Kidney capillary endothelial cell (primary cell): ENCODE results near the gene ZFHX3.

Experiments used
- DNase-seq: peaks from one replicate; pipeline ENCODE4 v3.0.0-alpha.2; 2018; ENCODE audit warnings: low spot score

Gene ZFHX3

GRCh38 chr16:72875291-72876031, 172.5 kb downstream of the ZFHX3 start:
- no peak for DNase-seq

DNA sequence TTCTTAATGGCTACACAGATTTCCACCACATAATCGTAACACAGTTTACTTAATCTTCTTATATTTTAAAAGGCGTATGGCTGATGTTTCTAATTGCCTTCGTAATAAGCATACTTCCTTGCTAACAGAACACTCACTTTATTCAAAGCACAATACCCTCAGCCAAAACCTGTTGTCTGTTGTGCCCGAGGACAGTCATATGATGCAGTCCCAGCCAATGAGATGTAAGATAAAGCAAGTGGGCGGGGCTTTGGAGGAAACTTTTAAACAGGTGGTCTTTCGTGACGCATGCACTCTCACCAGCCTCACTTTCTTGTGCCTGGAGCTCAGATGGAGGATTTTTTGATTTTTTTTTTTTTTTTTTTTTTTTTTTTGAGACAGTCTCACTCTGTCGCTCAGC, 174.1 kb downstream of the ZFHX3 start:
- DNase-seq, result no peak

DNA sequence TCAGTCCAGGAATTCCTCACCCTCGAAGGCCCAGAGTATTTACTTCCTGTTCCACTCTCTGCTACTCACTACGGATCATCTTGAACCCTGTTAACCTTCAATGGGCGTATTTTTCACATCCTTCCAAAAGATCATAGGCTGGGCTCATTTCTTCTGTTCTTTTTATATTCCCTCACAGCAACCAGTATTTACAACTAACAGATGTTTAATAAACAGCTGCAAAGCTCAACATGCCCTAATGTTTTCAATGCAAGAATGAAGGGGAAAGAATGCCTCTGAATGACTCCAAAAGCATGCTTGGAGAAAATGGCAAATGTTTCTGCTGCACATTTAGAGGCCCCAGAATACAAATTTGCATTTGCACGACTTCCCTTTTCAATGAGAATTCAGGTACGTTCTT, 174.9 kb downstream of the ZFHX3 start:
- DNase-seq, result no peak

DNA sequence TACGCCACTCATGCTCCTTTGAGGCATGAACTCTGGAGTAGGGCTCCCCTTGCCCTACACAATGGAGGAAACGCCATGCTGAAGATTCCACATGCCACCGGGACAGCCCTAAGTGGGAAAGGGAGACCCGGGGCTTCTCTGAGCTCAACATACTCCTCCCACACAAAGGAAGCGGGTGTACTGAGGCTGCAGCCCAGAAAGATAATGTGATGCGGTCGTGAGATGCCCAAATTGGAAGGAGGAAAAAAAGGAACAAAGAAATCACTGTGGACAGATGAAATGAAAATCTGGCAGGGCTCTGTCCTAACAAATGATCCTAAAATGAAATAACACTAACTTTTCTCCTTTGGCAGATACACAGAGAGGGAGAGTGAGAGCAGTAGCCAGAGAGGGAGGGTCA, 182.1 kb downstream of the ZFHX3 start:
- DNase-seq, result no peak

DNA sequence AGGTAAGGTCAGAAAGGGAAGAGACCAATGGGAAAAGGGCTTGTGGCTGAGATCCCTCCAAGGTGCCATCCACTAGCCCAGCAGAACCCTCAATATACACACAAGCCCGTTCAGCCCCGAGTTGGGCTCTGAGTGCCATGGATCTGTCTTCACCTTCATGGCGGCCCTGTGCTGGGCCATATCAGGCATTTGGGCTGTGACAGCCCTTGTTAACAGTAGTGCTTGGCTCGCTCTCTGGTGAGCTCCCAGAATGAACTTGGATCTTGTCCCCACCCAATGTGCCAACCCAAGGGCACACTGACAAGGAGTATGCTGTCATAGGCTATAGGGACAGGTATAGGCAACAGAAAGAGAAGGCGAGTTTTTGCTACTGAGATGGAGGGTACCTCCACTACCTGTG, 182.7 kb downstream of the ZFHX3 start:
- no peak for DNase-seq

DNA sequence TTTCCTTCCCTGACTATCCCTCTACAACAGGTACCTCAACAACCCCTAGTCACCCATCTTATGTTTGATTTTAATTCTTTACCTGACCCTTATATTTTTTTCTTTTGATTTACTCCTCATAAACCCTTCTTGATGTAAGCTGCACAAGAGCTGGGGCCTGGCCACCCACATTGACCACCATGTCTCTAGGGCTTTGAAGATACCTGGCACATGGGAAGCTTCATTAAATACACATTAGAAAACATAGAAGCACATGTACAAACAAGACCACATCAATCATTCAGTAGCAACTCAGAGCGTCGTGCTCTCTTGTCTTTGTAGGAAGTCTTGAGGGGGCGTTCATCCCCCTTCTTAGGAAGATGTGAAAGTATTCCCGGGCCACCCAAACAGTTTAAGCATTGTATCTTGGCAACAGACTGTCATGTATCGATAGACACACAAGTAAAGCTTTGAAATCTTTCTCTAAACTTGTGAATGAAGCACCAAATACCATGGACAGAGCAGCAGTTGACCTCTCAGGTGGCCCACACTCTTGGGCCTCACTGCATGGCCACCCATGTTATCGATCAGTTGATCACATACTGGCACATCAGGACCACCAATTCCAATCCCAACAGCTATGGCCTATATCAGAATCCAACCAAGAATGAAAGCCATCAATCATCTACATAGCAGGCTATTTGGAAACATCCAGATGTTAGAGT, 183.6 kb downstream of the ZFHX3 start:
- no peak for DNase-seq

GRCh38 chr16:72862090-72862489, 185.8 kb downstream of the ZFHX3 start:
- DNase-seq, result no peak

GRCh38 chr16:72860726-72861562, 187.0 kb downstream of the ZFHX3 start:
- DNase-seq, result no peak

GRCh38 chr16:72859581-72859980, 188.3 kb downstream of the ZFHX3 start:
- DNase-seq, result no peak

GRCh38 chr16:72858665-72859493, 189.0 kb downstream of the ZFHX3 start:
- DNase-seq, result no peak

DNA sequence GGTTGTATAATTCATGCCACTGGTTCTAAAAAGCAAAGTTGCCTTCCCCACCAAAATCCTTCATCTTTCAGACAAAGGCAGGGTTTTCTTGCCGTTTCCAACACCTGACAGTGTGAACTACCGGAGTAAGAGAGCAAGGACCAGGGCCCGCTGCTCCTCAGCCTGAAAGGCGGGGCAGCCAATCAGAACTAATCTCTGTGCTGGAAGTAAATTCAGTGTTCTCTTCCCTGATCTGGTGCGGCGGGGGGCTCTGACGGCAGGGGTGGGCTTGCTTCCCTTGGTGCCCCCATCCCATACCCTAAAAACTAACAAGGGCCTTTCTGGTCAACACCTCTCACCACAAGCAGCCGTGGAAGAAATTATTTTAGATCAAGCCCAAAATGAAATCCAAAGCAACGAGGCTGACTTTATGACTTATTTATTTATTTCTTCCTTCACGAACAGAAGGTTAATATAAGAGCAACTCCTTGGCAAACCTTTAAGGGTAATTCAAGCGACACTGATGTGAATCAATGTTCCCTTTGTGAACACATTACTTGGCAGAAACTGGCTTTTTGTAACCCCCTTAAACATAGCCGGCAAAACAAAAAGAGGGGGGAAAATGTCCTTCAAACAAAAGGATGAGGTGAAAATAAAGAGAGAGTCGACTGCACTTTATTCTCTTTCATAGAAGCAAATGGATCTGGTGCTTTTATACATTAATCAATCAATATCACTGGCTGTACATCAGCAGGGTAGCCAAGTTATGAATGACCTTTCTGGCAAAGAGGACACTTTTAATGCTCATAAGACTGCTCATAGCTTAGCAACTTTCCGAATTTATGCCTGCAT, 189.9 kb downstream of the ZFHX3 start:
- DNase-seq, result no peak

GRCh38 chr16:72856797-72857196, 191.1 kb downstream of the ZFHX3 start:
- DNase-seq, result no peak

GRCh38 chr16:72854267-72854959, 193.5 kb downstream of the ZFHX3 start:
- no peak for DNase-seq

DNA sequence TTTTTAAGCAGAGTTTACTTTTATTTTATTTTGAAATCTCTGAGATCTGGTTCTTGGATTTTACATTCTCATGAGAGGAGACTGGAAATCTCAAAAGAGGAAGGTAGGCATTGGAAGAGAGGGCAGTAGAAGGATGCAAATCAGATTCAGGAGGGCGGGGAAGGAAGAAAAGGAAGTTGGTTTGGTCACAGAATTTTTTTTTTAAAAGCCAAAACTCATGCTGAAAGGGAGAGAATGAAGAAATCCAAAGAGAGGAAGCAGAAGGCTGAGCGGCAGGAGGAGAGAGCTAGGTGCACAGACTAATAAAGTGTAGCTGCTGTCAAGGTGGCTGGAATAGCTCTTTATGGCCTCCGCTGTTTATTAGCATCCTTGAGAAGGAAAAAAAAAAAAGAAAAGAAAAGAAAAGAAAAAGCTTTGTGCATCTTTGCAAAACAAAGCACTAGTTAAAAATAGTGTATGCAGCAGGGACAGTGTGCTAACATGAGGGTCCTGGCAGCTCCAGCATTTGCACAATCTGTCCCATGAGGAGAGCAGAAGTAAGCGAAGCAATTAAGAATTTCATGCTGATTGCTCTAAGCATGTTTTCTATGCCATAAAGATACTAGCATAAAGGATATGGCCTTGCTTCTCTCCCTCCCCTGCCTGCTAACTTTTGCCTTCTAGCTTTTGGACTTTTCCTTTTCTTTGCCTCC, 194.2 kb downstream of the ZFHX3 start:
- no peak for DNase-seq

- no peak for DNase-seq
Observed at GRCh38 chr16:72852421-72852820, 195.5 kb downstream of the ZFHX3 start.

DNA sequence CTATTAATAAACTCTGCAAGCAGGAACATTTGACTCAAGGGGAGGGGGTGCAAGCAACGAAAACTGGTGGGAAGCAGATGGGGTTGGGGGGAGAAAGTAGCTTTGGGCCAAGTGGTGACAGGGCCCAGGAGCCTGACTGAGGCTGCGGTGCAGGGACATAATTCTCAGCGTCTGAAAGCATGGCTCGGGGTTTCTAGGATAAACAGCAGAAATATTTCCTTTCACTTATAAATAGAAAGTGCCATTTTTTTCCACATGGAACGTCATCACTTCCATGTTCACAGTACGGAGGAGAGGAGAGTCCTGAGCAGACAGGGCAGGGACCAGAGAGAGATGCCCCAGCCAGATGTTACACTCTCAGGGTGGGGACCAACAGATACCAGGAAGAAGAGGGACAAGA, 197.1 kb downstream of the ZFHX3 start:
- DNase-seq, result peak; percentile 3

DNA sequence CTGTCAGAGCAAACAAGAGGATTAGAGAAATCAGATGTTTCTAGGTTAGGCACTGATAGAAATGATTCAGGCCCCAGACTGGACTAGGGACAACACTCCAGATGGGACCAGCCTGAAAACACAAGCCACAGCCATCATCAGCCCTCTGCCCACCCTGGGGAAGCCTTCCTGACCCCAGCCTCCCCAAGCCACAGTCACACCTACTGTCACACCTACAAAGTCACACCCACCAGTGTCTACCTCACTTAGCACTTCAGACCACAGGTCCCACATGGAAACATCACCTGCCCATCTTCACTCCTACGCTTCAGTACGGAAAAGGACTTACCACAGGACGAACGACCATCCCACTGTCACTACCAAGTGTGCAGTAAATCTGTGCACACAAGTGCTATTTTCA, 197.9 kb downstream of the ZFHX3 start:
- no peak for DNase-seq

DNA sequence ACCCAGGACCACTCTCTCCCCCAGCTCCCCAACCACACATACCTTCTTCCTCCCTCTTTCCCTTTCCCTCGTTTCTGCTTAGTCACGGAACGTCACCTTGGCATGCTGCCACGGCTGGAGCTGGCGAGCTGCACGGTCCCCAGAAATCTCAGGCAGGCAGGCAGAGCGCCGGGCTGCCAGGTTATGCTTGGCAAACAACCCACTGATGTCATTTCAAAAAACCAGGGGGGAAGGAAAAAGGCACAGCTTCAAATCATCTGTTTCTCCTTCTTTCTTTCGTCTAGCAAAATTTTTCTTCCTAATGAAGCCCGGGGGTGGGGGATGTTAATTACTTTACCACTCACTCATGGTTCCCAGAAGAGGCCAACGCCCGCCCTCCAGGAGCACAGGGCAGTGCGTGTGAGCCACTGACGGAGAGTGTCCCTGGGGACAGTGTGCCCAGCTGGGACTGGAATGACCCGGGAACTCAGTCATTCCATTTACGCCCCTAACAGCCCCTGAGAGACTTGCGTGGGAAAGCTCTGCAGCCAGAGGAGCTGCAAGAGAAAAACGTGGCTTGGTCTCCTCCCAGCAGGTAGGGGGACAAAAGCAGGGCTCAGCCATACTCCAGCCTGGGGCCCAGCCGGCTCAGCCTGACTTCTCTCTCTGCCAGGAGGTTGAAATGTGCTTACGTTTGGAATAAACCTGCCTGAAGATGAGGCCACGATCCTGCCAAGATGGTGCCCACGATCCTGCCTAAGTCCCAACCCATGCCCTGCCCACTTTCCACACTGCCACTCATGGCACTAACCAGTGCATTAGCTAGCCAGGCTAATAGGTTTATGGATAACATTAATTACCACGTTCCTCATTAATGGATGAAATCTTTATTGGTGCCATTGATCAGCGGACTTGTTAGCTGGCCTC, 198.9 kb downstream of the ZFHX3 start:
- peak; percentile 19 for DNase-seq

DNA sequence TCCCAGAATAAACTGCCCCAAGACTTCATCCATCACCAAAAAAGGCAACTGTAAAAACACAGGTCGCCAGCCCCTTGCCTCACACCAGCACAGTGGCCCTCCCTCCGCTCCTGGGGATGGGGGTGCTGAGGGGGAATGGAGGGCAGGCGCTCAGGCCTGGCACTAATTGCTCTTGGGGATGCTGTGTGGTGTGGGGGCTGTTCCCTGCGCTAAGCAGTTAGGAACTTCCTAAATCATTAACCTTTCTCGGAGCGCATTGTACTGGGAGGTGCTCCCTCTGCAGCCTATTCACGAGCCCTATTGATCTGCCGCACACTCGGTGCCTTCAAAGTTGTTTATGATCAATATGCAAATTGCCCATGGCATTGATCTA, 199.9 kb downstream of the ZFHX3 start:
- no peak for DNase-seq
